ENCODE data around the gene PRRX2.

The PRRX2 gene

DNA sequence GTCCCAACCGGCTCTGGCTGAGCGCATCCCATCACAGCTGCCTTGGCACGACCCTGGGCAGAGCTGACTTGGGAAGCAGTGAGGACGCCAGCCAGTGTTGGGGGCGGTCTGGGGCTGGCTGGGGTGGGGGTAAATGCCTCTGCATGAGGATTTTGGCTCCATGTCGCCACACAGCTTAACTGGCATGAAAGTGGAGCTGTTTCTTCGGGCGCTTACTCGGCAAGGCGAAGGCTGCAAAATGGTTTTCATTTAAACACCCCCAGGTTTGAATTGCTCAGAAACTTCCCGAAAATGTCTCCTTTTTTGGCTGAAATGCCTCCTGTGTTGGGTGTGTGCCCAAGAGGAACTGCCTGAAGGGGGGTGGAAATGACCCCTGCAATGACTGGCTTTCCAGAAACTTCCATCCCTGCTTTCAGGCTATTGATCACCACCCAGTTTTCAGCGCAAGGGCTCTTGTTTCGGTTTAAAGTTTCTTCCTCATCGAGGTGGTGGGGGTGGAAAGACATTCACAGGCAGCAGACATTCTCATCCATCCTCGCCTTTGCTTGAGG lies 49.1 kb downstream of the PRRX2 start:
- TF ChIP-seq ZFP3 (CRISPR knock-in tag; IDR thresholded peaks at IDR 0.05) (no peak), ISL1 (CRISPR knock-in tag; IDR thresholded peaks at IDR 0.05) (no peak), TCF4 (CRISPR knock-in tag; IDR thresholded peaks at IDR 0.05; ENCODE audit: borderline replicate concordance) (no peak), SNAI2 (CRISPR knock-in tag; IDR thresholded peaks at IDR 0.05) (no peak), ZNF8 (CRISPR knock-in tag; IDR thresholded peaks at IDR 0.05) (no peak), ESRRG (CRISPR knock-in tag; IDR thresholded peaks at IDR 0.05) (no peak), CSDC2 (CRISPR knock-in tag; IDR thresholded peaks at IDR 0.05) (no peak), OSR1 (CRISPR knock-in tag; IDR thresholded peaks at IDR 0.05) (no peak), PPARA (CRISPR knock-in tag; IDR thresholded peaks at IDR 0.05; ENCODE audit: borderline replicate concordance) (no peak), ZC3H10 (CRISPR knock-in tag; IDR thresholded peaks at IDR 0.05) (no peak), ZNF70 (CRISPR knock-in tag; IDR thresholded peaks at IDR 0.05) (no peak), ZFP30 (CRISPR knock-in tag; IDR thresholded peaks at IDR 0.05) (no peak), BACH2 (CRISPR knock-in tag; IDR thresholded peaks at IDR 0.05; ENCODE audit: borderline replicate concordance) (no peak)
- TF ChIP-seq, protein P1, sequence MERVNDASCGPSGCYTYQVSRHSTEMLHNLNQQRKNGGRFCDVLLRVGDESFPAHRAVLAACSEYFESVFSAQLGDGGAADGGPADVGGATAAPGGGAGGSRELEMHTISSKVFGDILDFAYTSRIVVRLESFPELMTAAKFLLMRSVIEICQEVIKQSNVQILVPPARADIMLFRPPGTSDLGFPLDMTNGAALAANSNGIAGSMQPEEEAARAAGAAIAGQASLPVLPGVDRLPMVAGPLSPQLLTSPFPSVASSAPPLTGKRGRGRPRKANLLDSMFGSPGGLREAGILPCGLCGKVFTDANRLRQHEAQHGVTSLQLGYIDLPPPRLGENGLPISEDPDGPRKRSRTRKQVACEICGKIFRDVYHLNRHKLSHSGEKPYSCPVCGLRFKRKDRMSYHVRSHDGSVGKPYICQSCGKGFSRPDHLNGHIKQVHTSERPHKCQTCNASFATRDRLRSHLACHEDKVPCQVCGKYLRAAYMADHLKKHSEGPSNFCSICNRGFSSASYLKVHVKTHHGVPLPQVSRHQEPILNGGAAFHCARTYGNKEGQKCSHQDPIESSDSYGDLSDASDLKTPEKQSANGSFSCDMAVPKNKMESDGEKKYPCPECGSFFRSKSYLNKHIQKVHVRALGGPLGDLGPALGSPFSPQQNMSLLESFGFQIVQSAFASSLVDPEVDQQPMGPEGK (CRISPR knock-in tag; IDR thresholded peaks at IDR 0.05; ENCODE audit: borderline replicate concordance), result no peak
- TF ChIP-seq, protein P2, sequence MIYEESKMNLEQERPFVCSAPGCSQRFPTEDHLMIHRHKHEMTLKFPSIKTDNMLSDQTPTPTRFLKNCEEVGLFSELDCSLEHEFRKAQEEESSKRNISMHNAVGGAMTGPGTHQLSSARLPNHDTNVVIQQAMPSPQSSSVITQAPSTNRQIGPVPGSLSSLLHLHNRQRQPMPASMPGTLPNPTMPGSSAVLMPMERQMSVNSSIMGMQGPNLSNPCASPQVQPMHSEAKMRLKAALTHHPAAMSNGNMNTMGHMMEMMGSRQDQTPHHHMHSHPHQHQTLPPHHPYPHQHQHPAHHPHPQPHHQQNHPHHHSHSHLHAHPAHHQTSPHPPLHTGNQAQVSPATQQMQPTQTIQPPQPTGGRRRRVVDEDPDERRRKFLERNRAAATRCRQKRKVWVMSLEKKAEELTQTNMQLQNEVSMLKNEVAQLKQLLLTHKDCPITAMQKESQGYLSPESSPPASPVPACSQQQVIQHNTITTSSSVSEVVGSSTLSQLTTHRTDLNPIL (CRISPR knock-in tag; IDR thresholded peaks at IDR 0.05; ENCODE audit: low read depth), result no peak
- TF ChIP-seq, protein P3, sequence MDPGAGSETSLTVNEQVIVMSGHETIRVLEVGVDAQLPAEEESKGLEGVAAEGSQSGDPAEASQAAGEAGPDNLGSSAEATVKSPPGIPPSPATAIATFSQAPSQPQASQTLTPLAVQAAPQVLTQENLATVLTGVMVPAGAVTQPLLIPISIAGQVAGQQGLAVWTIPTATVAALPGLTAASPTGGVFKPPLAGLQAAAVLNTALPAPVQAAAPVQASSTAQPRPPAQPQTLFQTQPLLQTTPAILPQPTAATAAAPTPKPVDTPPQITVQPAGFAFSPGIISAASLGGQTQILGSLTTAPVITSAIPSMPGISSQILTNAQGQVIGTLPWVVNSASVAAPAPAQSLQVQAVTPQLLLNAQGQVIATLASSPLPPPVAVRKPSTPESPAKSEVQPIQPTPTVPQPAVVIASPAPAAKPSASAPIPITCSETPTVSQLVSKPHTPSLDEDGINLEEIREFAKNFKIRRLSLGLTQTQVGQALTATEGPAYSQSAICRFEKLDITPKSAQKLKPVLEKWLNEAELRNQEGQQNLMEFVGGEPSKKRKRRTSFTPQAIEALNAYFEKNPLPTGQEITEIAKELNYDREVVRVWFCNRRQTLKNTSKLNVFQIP (CRISPR knock-in tag; IDR thresholded peaks at IDR 0.05; ENCODE audit: borderline replicate concordance, low read depth), result no peak
- TF ChIP-seq, protein P4, sequence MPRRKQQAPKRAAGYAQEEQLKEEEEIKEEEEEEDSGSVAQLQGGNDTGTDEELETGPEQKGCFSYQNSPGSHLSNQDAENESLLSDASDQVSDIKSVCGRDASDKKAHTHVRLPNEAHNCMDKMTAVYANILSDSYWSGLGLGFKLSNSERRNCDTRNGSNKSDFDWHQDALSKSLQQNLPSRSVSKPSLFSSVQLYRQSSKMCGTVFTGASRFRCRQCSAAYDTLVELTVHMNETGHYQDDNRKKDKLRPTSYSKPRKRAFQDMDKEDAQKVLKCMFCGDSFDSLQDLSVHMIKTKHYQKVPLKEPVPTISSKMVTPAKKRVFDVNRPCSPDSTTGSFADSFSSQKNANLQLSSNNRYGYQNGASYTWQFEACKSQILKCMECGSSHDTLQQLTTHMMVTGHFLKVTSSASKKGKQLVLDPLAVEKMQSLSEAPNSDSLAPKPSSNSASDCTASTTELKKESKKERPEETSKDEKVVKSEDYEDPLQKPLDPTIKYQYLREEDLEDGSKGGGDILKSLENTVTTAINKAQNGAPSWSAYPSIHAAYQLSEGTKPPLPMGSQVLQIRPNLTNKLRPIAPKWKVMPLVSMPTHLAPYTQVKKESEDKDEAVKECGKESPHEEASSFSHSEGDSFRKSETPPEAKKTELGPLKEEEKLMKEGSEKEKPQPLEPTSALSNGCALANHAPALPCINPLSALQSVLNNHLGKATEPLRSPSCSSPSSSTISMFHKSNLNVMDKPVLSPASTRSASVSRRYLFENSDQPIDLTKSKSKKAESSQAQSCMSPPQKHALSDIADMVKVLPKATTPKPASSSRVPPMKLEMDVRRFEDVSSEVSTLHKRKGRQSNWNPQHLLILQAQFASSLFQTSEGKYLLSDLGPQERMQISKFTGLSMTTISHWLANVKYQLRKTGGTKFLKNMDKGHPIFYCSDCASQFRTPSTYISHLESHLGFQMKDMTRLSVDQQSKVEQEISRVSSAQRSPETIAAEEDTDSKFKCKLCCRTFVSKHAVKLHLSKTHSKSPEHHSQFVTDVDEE (CRISPR knock-in tag; IDR thresholded peaks at IDR 0.05), result no peak
- TF ChIP-seq, protein P5, sequence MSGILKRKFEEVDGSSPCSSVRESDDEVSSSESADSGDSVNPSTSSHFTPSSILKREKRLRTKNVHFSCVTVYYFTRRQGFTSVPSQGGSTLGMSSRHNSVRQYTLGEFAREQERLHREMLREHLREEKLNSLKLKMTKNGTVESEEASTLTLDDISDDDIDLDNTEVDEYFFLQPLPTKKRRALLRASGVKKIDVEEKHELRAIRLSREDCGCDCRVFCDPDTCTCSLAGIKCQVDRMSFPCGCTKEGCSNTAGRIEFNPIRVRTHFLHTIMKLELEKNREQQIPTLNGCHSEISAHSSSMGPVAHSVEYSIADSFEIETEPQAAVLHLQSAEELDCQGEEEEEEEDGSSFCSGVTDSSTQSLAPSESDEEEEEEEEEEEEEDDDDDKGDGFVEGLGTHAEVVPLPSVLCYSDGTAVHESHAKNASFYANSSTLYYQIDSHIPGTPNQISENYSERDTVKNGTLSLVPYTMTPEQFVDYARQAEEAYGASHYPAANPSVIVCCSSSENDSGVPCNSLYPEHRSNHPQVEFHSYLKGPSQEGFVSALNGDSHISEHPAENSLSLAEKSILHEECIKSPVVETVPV (CRISPR knock-in tag; IDR thresholded peaks at IDR 0.05), result no peak
- no peak for ATAC-seq

DNA sequence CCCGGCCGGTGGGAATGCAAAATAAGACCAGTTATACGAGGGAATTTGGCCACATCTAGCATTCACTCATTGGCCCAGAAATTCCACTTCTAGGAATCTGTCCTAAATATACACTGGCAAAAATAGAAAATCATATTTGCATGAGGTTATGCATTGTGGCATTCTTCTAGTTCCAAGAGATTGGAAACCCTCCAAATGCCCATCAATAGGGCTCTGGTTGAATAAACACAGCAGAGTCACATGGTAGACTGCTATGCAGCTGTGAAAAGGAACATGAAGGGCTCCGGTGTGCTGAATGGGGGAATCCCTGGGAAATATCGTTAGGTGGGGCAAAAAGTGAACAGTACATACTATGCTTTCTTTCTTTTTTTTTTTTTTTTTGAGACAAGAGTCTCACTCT lies 50.6 kb downstream of the PRRX2 start:
- TF ChIP-seq ZNF8 (CRISPR knock-in tag; IDR thresholded peaks at IDR 0.05) (no peak), TCF4 (CRISPR knock-in tag; IDR thresholded peaks at IDR 0.05; ENCODE audit: borderline replicate concordance) (no peak), GLIS3 (CRISPR knock-in tag; IDR thresholded peaks at IDR 0.05) (no peak), ZFP30 (CRISPR knock-in tag; IDR thresholded peaks at IDR 0.05) (no peak), ARNTL (CRISPR knock-in tag; IDR thresholded peaks at IDR 0.05; ENCODE audit: borderline replicate concordance, low read depth) (no peak), SNAI2 (CRISPR knock-in tag; IDR thresholded peaks at IDR 0.05) (no peak), PPARA (CRISPR knock-in tag; IDR thresholded peaks at IDR 0.05; ENCODE audit: borderline replicate concordance) (no peak)
- TF ChIP-seq, protein P4 (CRISPR knock-in tag; IDR thresholded peaks at IDR 0.05), result no peak
- peak; percentile 67 for ATAC-seq
